ENCODE data around the gene POPDC2. TPM values are rescaled to one million over a fixed set of nuclear protein-coding genes. Genes with fewer than 3 reads are reported as not detected.

Gene POPDC2
- total and polyA plus RNA-seq, 2 of the 4 experiments (the other 2 are of a cell fraction) = under 0.01 to 0.29 TPM

DNA sequence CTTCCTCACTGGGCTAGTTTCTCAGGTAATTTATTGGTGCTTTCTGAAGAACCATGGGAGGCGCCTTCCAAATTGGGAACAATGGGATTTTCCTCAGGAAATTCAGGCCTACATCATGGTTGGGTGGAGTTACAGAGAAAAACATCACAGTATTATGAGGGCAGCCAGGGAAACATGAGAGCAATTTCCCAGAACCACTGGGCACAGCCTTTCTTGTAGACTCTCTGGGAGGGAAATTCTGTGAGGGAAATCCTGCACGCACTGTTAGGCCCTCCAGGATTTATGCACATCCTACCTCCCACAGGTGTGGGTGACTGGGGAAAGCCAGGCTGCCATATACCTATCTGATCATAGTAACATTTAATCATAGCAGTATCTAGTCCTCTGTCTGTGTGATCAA is 13.2 kb downstream of the POPDC2 start (continued):
- TF ChIP-seq CTCF (conservative IDR thresholded peaks at IDR 0.05; ENCODE audit: low read depth, low read length) (no peak), USF2 (IDR thresholded peaks at IDR 0.05; ENCODE audit: low read depth, low read length) (no peak), RFX5 (IDR thresholded peaks at IDR 0.05; ENCODE audit: low read depth, low read length) (no peak)

GRCh38 chr3:119645813-119646212 is 14.6 kb downstream of the POPDC2 start:
- H2AK5ac ChIP-seq (ENCODE audit: low read depth, low read length) = no peak overlapping the region
- ATAC-seq (ENCODE audit: low read depth) (no peak), DNase-seq (no peak)
- H2AFZ ChIP-seq (replicated peaks; ENCODE audit: low read length, poor library complexity) = no peak overlapping the region
- H3K36me3 ChIP-seq (ENCODE audit: control insufficient read depth, insufficient read depth, low read length) = no peaks in the 10 kb centered on the region
- BruUV-seq (replicated peaks) = no TSS peak
- in situ Hi-C loops (cut with MboI; ENCODE audit: low sequenced_read_pairs) (no loop called here), dilution Hi-C loops (cut with HindIII; ENCODE audit: low sequenced_read_pairs, unreplicated experiment) (no loop called here), intact Hi-C loops (cut with micrococcal nuclease) (no loop called here)
- no peak overlapping the region for H3K18ac ChIP-seq (ENCODE audit: low read depth, low read length)
- no peak overlapping the region for H4K8ac ChIP-seq (ENCODE audit: low read depth in 2 of 2, low read length in 2 of 2)
- no CpG with 5 or more reads among the region's 1 CpG for WGBS, 2 experiments (ENCODE audit: extremely low coverage in 2 of 2, insufficient read length in 1 of 2)
- no peak overlapping the region for H2BK5ac ChIP-seq (ENCODE audit: low read depth, low read length, poor library complexity, severe bottlenecking)
- no peak overlapping the region for H2BK15ac ChIP-seq (ENCODE audit: low read depth, low read length)
- no peaks in the 10 kb centered on the region for H4K20me1 ChIP-seq (ENCODE audit: insufficient read depth, low read length)
- H3K4me2 ChIP-seq (ENCODE audit: low read depth, low read length) = no peak overlapping the region
- H2BK120ac ChIP-seq (ENCODE audit: low read depth, low read length) = no peak overlapping the region
- no peak overlapping the region for H3K27ac ChIP-seq (ENCODE audit: insufficient read depth, low read length)
- no peak overlapping the region for H3K23ac ChIP-seq (ENCODE audit: low read depth, low read length)
- H3K56ac ChIP-seq (ENCODE audit: extremely low read depth, insufficient read depth, low read length) = no peak overlapping the region
- no peak overlapping the region for H3K14ac ChIP-seq (replicated peaks; ENCODE audit: low read depth, low read length)
- no peak overlapping the region for H3K4ac ChIP-seq (ENCODE audit: low read depth, low read length)
- peaks cover 10% of the 10 kb centered on the region for H3K4me1 ChIP-seq (ENCODE audit: control insufficient read depth, insufficient read depth, low read length)
- no peak overlapping the region for H4K91ac ChIP-seq (ENCODE audit: insufficient read depth, low read depth, low read length)
- no peak overlapping the region for H3K4me3 ChIP-seq (ENCODE audit: insufficient read depth, low read depth, low read length)
- H3K79me1 ChIP-seq (ENCODE audit: low read depth in 1 of 2, low read length in 2 of 2) = no peaks in the 10 kb centered on the region
- H3K9me3 ChIP-seq (ENCODE audit: control insufficient read depth, insufficient read depth, low read length) = no peaks in the 10 kb centered on the region
- H2BK20ac ChIP-seq (ENCODE audit: low read depth, low read length) = no peak overlapping the region
- no peaks in the 10 kb centered on the region for H3K27me3 ChIP-seq (ENCODE audit: control insufficient read depth, insufficient read depth, low read length)
- H3K9me1 ChIP-seq (ENCODE audit: insufficient read depth, low read length) = peaks cover 3% of the 10 kb centered on the region; the same call in 1 of the 2 replicates
- no peak overlapping the region for H4K5ac ChIP-seq (ENCODE audit: low read depth, low read length)
- H2AK9ac ChIP-seq (replicated peaks; ENCODE audit: low read depth, low read length, poor library complexity) = no peak overlapping the region
- ChIA-PET CTCF (no interaction called here), POLR2A (ENCODE audit: unreplicated experiment) (no interaction called here)
- H3K9ac ChIP-seq (ENCODE audit: low read depth, low read length) = no peak overlapping the region
- TF ChIP-seq RAD21 (IDR thresholded peaks at IDR 0.05; ENCODE audit: low read length) (no peak), MAZ (IDR thresholded peaks at IDR 0.05; ENCODE audit: borderline replicate concordance, low read depth, low read length) (no peak), CTCF (conservative IDR thresholded peaks at IDR 0.05; ENCODE audit: low read depth, low read length) (no peak), ELK1 (IDR thresholded peaks at IDR 0.05; ENCODE audit: borderline replicate concordance, low read depth, low read length) (no peak), CEBPB (IDR thresholded peaks at IDR 0.05; ENCODE audit: low read depth, low read length) (no peak), USF2 (IDR thresholded peaks at IDR 0.05; ENCODE audit: low read depth, low read length) (no peak), FOS (IDR thresholded peaks at IDR 0.05; ENCODE audit: low read depth, low read length) (no peak), RCOR1 (IDR thresholded peaks at IDR 0.05; ENCODE audit: insufficient replicate concordance, low read length) (no peak)
